Mesenchymal stem cell (in vitro differentiated cells and primary cell): ENCODE data around the gene TSPAN3.
A peak's percentile ranks its signal among the peaks of the same experiment; 100 is the strongest.

Experiments
- DNase-seq: peaks from one replicate; pipeline ENCODE4 v3.0.0-alpha.2; 2013
- H2AFZ ChIP-seq: one replicate; pipeline ENCODE4 v1.6.1; 2013; ENCODE audit warnings: low read depth, mild to moderate bottlenecking, control low read depth, inconsistent platforms, low read length, moderate library complexity
- H2AK5ac ChIP-seq: 2 replicates; pipeline ENCODE4 v1.6.1; 2013; ENCODE audit warnings: low read length, moderate library complexity, mild to moderate bottlenecking, inconsistent platforms; ENCODE audit not compliant: severe bottlenecking
- H2BK120ac ChIP-seq: one replicate; pipeline ENCODE4 v1.6.1; 2013; ENCODE audit warnings: low read depth, mild to moderate bottlenecking, inconsistent platforms, low read length, moderate library complexity
- H2BK12ac ChIP-seq, 2 experiments: one replicate each; pipeline ENCODE4 v1.6.1; 2013; ENCODE audit warnings: inconsistent platforms in 2 of 2, low read length in 2 of 2, mild to moderate bottlenecking in 2 of 2, moderate library complexity in 2 of 2, control low read depth in 1 of 2
- H2BK15ac ChIP-seq: one replicate; pipeline ENCODE4 v1.6.1; 2013; ENCODE audit warnings: mild to moderate bottlenecking, low read depth, inconsistent platforms; ENCODE audit not compliant: poor library complexity, severe bottlenecking
- H2BK5ac ChIP-seq: 2 replicates; pipeline ENCODE4 v1.6.1; 2013; ENCODE audit warnings: low read depth, mild to moderate bottlenecking, low read length, control low read depth, inconsistent platforms; ENCODE audit not compliant: poor library complexity, severe bottlenecking
- H3K14ac ChIP-seq, 2 experiments: one replicate each; pipeline ENCODE4 v1.6.1; 2013; ENCODE audit warnings: inconsistent platforms in 2 of 2, low read length in 2 of 2, control low read depth in 1 of 2, mild to moderate bottlenecking in 1 of 2, moderate library complexity in 1 of 2
- H3K18ac ChIP-seq, 2 experiments: one replicate each; pipeline ENCODE4 v1.6.1; 2013; ENCODE audit warnings: inconsistent platforms in 2 of 2, low read length in 2 of 2, control low read depth in 1 of 2, low read depth in 1 of 2, mild to moderate bottlenecking in 1 of 2
- H3K23ac ChIP-seq, 2 experiments: one replicate each; pipeline ENCODE4 v1.6.1; 2013; ENCODE audit warnings: inconsistent platforms in 2 of 2, low read length in 2 of 2, mild to moderate bottlenecking in 2 of 2, moderate library complexity in 2 of 2, control low read depth in 1 of 2
- H3K27ac ChIP-seq: 2 replicates; pipeline ENCODE4 v1.5.1; 2013; ENCODE audit warnings: mild to moderate bottlenecking, moderate library complexity, low read length, control low read depth, inconsistent platforms; ENCODE audit not compliant: poor library complexity, severe bottlenecking
- H3K27me3 ChIP-seq, 2 experiments: 2 replicates each; pipeline versions ENCODE4 v1.6.1 to v1.7.0; 2013; ENCODE audit warnings: low read length in 2 of 2, mild to moderate bottlenecking in 2 of 2, moderate library complexity in 2 of 2, control low read depth in 1 of 2, inconsistent platforms in 1 of 2; ENCODE audit not compliant: control insufficient read depth in 1 of 2, insufficient read depth in 1 of 2
- H3K36me3 ChIP-seq, 2 experiments: 2 replicates each; pipeline versions ENCODE4 v1.6.1 to v1.7.0; 2013; ENCODE audit warnings: low read length in 2 of 2, control low read depth in 1 of 2, inconsistent platforms in 1 of 2, low read depth in 1 of 2, mild to moderate bottlenecking in 1 of 2; ENCODE audit not compliant: insufficient read depth in 2 of 2, control insufficient read depth in 1 of 2
- H3K4ac ChIP-seq, 2 experiments: one replicate each; pipeline ENCODE4 v1.6.1; 2013; ENCODE audit warnings: inconsistent platforms in 2 of 2, low read length in 2 of 2, mild to moderate bottlenecking in 2 of 2, moderate library complexity in 2 of 2, control low read depth in 1 of 2, low read depth in 1 of 2
- H3K4me1 ChIP-seq: 2 replicates; pipeline ENCODE4 v1.6.1; 2013; ENCODE audit warnings: low read depth, low read length, control low read depth; ENCODE audit not compliant: control insufficient read depth, insufficient read depth
- H3K4me2 ChIP-seq: 2 replicates; pipeline ENCODE4 v1.6.1; 2013; ENCODE audit warnings: low read length, mild to moderate bottlenecking, inconsistent platforms; ENCODE audit not compliant: poor library complexity, severe bottlenecking
- H3K4me3 ChIP-seq, 2 experiments: 2 replicates each; pipeline versions ENCODE4 v1.5.1 to v1.7.0; 2013; ENCODE audit warnings: low read length in 2 of 2, mild to moderate bottlenecking in 2 of 2, control low read depth in 1 of 2, low read depth in 1 of 2; ENCODE audit not compliant: insufficient read depth in 1 of 2
- H3K79me1 ChIP-seq: replicated peaks from 2 replicates; pipeline ENCODE4 v1.6.1; 2013; ENCODE audit warnings: mild to moderate bottlenecking, control low read depth, low read length, inconsistent platforms; ENCODE audit not compliant: poor library complexity, severe bottlenecking
- H3K9ac ChIP-seq: 2 replicates; pipeline ENCODE4 v1.7.0; 2013; ENCODE audit warnings: mild to moderate bottlenecking, low read length, moderate library complexity
- H3K9me3 ChIP-seq: 2 replicates; pipeline ENCODE4 v1.7.0; 2013; ENCODE audit warnings: mild to moderate bottlenecking, low read length; ENCODE audit not compliant: control insufficient read depth
- H4K8ac ChIP-seq: one replicate; pipeline ENCODE4 v1.6.1; 2013; ENCODE audit warnings: inconsistent platforms, mild to moderate bottlenecking, low read length, moderate library complexity
- H4K91ac ChIP-seq: one replicate; pipeline ENCODE4 v1.6.1; 2013; ENCODE audit warnings: mild to moderate bottlenecking, low read length, inconsistent platforms
- WGBS: methylation state at CpG from one replicate; pipeline ENCODE4 v1.1.7; 2013; ENCODE audit warnings: mixed read lengths; 5-methylcytosine and 5-hydroxymethylcytosine counted together

The TSPAN3 gene

DNA sequence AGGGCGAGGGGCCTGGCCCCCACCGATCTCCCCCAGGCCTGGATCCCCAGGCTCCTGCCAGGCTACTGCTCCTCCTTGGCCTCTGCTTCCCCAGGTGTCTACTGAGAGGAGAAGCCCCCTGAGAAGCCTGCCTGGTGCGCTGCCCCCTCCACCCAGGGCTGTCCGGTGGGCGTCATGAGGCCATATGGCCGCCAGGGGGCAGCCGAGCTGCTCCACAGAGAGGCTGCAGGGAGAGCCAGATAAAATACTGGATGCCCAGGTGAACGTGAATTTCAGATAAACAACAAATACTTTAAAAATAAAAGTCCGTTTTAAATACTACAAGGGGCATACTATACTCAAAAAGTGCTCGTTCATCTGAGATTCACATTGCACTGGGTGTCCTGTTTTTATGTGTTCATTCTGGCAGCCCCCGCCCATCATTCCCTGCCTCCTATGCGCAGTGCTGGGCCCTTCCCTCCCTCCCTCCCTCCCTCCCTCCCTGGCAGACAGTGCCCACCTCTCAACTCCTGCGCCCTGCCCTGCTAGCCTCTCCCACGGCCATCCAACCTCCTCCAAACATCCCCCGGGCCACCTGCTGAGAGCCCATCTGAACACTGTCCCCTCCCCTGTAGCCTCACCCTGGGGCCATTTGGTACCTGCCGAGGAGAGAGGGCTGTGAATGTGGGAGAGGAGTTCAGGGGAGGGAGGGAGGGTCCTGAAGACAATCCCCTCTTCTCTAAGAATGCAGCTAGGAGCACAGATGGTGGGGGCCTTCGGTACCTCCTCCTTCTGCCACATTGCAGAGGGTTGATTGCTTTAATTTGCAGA is 46.4 kb downstream of the TSPAN3 start:
- H3K79me1 ChIP-seq = no peaks in the 10 kb centered on the region
- no peak overlapping the region for H2AK5ac ChIP-seq
- no peak overlapping the region for H3K9ac ChIP-seq
- H4K91ac ChIP-seq = no peak overlapping the region
- no peak overlapping the region for H3K27ac ChIP-seq
- H3K18ac ChIP-seq = no peak overlapping the region
- H3K4ac ChIP-seq = no peak overlapping the region
- H4K8ac ChIP-seq = no peak overlapping the region
- no peak overlapping the region for H3K4me2 ChIP-seq
- H3K27me3 ChIP-seq = peaks cover 10 to 28% of the 10 kb centered on the region in 2 experiments
- DNase-seq = peak; percentile 45
- H3K14ac ChIP-seq = no peak overlapping the region
- H3K4me1 ChIP-seq = peaks cover 20% of the 10 kb centered on the region
- no peak overlapping the region for H2BK15ac ChIP-seq
- no peak overlapping the region for H3K23ac ChIP-seq
- H2BK5ac ChIP-seq = no peak overlapping the region
- no peak overlapping the region for H2BK12ac ChIP-seq
- no peak overlapping the region for H2BK120ac ChIP-seq
- no peak overlapping the region for H3K4me3 ChIP-seq
- H3K36me3 ChIP-seq = no peaks in the 10 kb centered on the region
- no peaks in the 10 kb centered on the region for H3K9me3 ChIP-seq
- no peak overlapping the region for H2AFZ ChIP-seq
- 21% methylated on average over 12 of the region's 17 CpGs for WGBS

DNA sequence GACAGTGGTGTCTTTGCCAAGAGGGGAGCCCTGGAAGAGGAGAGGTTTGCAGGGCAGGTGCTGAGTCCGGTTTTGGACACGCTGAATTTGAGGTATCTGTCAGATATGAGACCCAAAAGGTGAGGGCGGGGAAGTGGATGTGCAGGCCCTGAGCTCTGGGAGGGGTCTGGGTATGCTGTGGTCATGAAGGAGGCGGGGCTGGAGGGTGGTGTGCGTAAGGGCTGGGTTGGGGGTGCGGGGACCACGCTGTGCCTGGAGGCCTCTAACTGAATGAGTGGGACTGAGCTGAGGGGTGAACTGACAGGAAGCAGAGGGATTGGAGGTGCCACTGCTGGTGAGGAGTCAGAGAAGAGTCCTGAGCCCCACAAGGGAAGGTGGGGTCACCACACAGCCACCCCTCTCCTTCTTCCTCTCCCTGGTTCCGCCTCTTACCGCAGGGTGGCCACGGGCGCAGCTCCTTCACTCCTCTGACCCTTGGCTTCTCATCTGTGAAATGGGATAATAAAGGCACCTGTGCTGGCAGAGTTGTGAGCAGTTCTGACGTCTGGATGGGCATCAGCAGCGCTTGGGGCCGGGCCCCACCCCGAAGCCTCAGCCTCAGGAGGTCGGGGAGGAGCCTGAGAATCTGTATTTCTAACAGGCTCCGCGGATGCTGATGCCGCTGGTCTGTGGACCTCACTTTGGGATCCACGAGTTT is 47.2 kb downstream of the TSPAN3 start:
- no peaks in the 10 kb centered on the region for H3K9me3 ChIP-seq
- no peak overlapping the region for H3K4me3 ChIP-seq
- H3K18ac ChIP-seq = no peak overlapping the region
- no peak overlapping the region for H2BK120ac ChIP-seq
- peaks cover 10 to 20% of the 10 kb centered on the region in 2 experiments for H3K27me3 ChIP-seq
- H3K23ac ChIP-seq = no peak overlapping the region
- no peak for DNase-seq
- no peak overlapping the region for H3K14ac ChIP-seq
- H3K4ac ChIP-seq = no peak overlapping the region
- no peak overlapping the region for H2AK5ac ChIP-seq
- H2BK5ac ChIP-seq = no peak overlapping the region
- no peaks in the 10 kb centered on the region for H3K79me1 ChIP-seq
- peaks cover 23% of the 10 kb centered on the region for H3K4me1 ChIP-seq
- no peak overlapping the region for H2AFZ ChIP-seq
- no peak overlapping the region for H4K8ac ChIP-seq
- no peak overlapping the region for H3K4me2 ChIP-seq
- no peak overlapping the region for H4K91ac ChIP-seq
- no peak overlapping the region for H2BK12ac ChIP-seq
- no peak overlapping the region for H3K27ac ChIP-seq
- no peak overlapping the region for H2BK15ac ChIP-seq
- 64% methylated on average over 16 of the region's 20 CpGs for WGBS
- H3K36me3 ChIP-seq = no peaks in the 10 kb centered on the region
- no peak overlapping the region for H3K9ac ChIP-seq

DNA sequence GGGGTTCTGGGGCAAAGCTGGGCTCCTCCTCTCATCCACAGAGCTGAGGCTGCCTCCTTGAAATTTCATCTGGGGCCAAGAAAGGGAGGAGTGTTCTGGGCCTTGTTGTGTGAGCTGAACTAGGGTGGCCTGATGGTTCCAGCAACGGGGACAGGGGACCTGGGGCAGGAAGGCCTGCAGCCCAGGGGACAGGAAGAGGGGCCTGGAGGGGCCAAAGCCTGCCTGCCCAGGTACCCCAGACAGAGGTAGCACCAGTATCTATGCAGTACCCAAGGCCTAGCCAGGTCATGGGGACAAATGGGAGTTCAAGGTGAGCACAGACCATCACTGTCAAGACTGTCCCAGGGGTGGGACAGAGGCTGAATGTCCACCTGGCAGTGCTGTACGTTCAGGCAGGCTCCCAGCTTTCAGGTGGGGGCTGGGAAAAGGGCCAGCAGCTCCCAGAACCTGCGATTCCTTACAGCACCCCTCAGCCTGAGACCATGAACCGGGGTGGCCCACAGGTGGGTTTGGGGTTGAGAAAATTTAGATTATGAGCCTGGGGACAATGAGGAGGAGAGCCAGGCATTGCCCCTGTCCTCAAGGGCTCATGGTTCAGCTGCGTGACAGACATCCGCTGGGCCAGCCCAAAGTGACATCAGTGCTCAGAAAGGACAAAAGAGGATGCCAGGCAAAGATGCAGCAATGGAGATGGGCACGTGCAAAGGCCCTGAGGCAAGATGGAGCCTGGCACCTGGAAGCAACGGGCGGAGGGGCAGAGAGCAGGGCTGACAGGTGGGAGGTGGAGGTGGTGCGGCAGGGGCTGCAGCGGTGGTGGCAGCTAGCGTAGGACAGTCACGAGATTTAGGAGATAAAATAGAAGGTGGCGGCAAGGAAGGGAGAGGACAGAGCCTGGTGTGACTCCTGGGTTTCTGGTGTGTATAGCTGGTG is 48.0 kb downstream of the TSPAN3 start:
- no peak overlapping the region for H2AFZ ChIP-seq
- no peak for DNase-seq
- no peak overlapping the region for H2BK120ac ChIP-seq
- 93% methylated on average over 14 of the region's 14 CpGs for WGBS
- H3K79me1 ChIP-seq = no peaks in the 10 kb centered on the region
- no peaks in the 10 kb centered on the region for H3K9me3 ChIP-seq
- peak overlapping the region; percentile 57 for H4K8ac ChIP-seq
- peaks cover 12 to 17% of the 10 kb centered on the region in 2 experiments for H3K27me3 ChIP-seq
- H3K18ac ChIP-seq = no peak overlapping the region
- no peak overlapping the region for H3K9ac ChIP-seq
- H3K14ac ChIP-seq = no peak overlapping the region
- no peak overlapping the region for H3K4ac ChIP-seq
- no peak overlapping the region for H2BK15ac ChIP-seq
- no peak overlapping the region for H2AK5ac ChIP-seq
- H3K4me1 ChIP-seq = peaks cover 16% of the 10 kb centered on the region
- H3K23ac ChIP-seq = no peak overlapping the region
- H3K4me3 ChIP-seq = no peak overlapping the region
- no peak overlapping the region for H3K27ac ChIP-seq
- no peaks in the 10 kb centered on the region for H3K36me3 ChIP-seq
- peak overlapping the region; percentile 4 for H4K91ac ChIP-seq
- H3K4me2 ChIP-seq = no peak overlapping the region
- no peak overlapping the region for H2BK5ac ChIP-seq
- no peak overlapping the region for H2BK12ac ChIP-seq
